ENCODE measurements around the gene SEMA5A.

SEMA5A gene

GRCh38 chr5:9089893-9090292 lies 456.0 kb downstream of the SEMA5A start:
- no peak for DNase-seq

- no peak for DNase-seq
Observed at GRCh38 chr5:9082996-9083395, 462.9 kb downstream of the SEMA5A start.

GRCh38 chr5:9072701-9073100 lies 473.2 kb downstream of the SEMA5A start:
- DNase-seq = no peak

- DNase-seq = no peak
Observed at GRCh38 chr5:9071524-9071923, 474.4 kb downstream of the SEMA5A start.

GRCh38 chr5:9071074-9071473 lies 474.8 kb downstream of the SEMA5A start:
- no peak for DNase-seq

- DNase-seq = no peak
Observed at GRCh38 chr5:9069650-9070049, 476.2 kb downstream of the SEMA5A start.

- DNase-seq = no peak
Observed at GRCh38 chr5:9067154-9067553, 478.7 kb downstream of the SEMA5A start.

GRCh38 chr5:9066349-9066748 lies 479.5 kb downstream of the SEMA5A start:
- DNase-seq = no peak

GRCh38 chr5:9063615-9064245 lies 482.1 kb downstream of the SEMA5A start:
- no peak for DNase-seq

- no peak for DNase-seq
Observed at GRCh38 chr5:9062873-9063272, 483.0 kb downstream of the SEMA5A start.

- DNase-seq = no peak
Observed at GRCh38 chr5:9059920-9060691, 485.8 kb downstream of the SEMA5A start.

GRCh38 chr5:9058666-9059065 lies 487.2 kb downstream of the SEMA5A start:
- DNase-seq = no peak

GRCh38 chr5:9058161-9058560 lies 487.7 kb downstream of the SEMA5A start:
- DNase-seq = no peak

- DNase-seq = no peak
Observed at GRCh38 chr5:9057406-9058000, 488.4 kb downstream of the SEMA5A start.

- no peak for DNase-seq
Observed at GRCh38 chr5:9056046-9056445, 489.8 kb downstream of the SEMA5A start.

- no peak for DNase-seq
Observed at GRCh38 chr5:9054821-9055589, 490.9 kb downstream of the SEMA5A start.

GRCh38 chr5:9054322-9054721 lies 491.6 kb downstream of the SEMA5A start:
- DNase-seq = no peak

- no peak for DNase-seq
Observed at GRCh38 chr5:9052421-9052820, 493.5 kb downstream of the SEMA5A start.

GRCh38 chr5:9051779-9052178 lies 494.1 kb downstream of the SEMA5A start:
- no peak for DNase-seq

GRCh38 chr5:9047932-9048331 lies 497.9 kb downstream of the SEMA5A start:
- no peak for DNase-seq

GRCh38 chr5:9046756-9047481 lies 499.0 kb downstream of the SEMA5A start:
- DNase-seq = no peak

- DNase-seq = no peak
Observed at GRCh38 chr5:9045946-9046345, 499.9 kb downstream of the SEMA5A start.

GRCh38 chr5:9042241-9042640 lies 503.6 kb downstream of the SEMA5A start:
- DNase-seq = no peak

Data from NCI-H187 treated with DMSO at 0.1 percent for 48 hours (cell line).